Liver (tissue), 9 donors: Measurements from ENCODE around the gene MPC2. TPM values are rescaled to one million over a fixed set of nuclear protein-coding genes. Genes with fewer than 3 reads are reported as not detected.
"Not testable (repeated sequence)": the region's sequence is repeated elsewhere in the genome, so short reads cannot be mapped to it uniquely, and the experiment has no call there.

ENCODE experiments used
- DNase-seq: peaks from one replicate; pipeline ENCODE4 v3.0.0-alpha.2; 2017; ENCODE audit warnings: low spot score
- H3K27ac ChIP-seq, 2 donors: one replicate each; pipeline ENCODE4 v1.7.0; 2013; ENCODE audit warnings: inconsistent platforms in 2 of 2, low read length in 2 of 2, control low read depth in 1 of 2, low read depth in 1 of 2, mild to moderate bottlenecking in 1 of 2
- H3K27me3 ChIP-seq, 4 donors: one replicate each; pipeline versions ENCODE4 v1.6.1 to v1.7.0; 2013; ENCODE audit warnings: low read length in 3 of 4, inconsistent platforms in 1 of 4, mild to moderate bottlenecking in 1 of 4, moderate library complexity in 1 of 4; ENCODE audit not compliant: control insufficient read depth in 4 of 4, insufficient read depth in 4 of 4
- H3K36me3 ChIP-seq, 4 donors: one replicate each; pipeline versions ENCODE4 v1.6.1 to v1.7.0; 2013; ENCODE audit warnings: low read length in 3 of 4, mild to moderate bottlenecking in 3 of 4, low read depth in 1 of 4, moderate library complexity in 1 of 4; ENCODE audit not compliant: control insufficient read depth in 4 of 4, insufficient read depth in 3 of 4
- H3K4me1 ChIP-seq, 4 donors: one replicate each; pipeline versions ENCODE4 v1.6.1 to v1.7.0; 2013; ENCODE audit warnings: low read length in 3 of 4, mild to moderate bottlenecking in 3 of 4, moderate library complexity in 1 of 4; ENCODE audit not compliant: control insufficient read depth in 4 of 4, insufficient read depth in 4 of 4
- H3K4me3 ChIP-seq, 3 donors: one replicate each; pipeline versions ENCODE4 v1.6.1 to v1.7.0; 2013; ENCODE audit warnings: low read length in 3 of 3, control low read depth in 1 of 3, low read depth in 1 of 3, mild to moderate bottlenecking in 1 of 3
- H3K9ac ChIP-seq, 2 donors: one replicate each; pipeline ENCODE4 v1.7.0; 2013; ENCODE audit warnings: low read length in 2 of 2, mild to moderate bottlenecking in 2 of 2, moderate library complexity in 2 of 2, control low read depth in 1 of 2, low read depth in 1 of 2
- H3K9me3 ChIP-seq, 4 donors: one replicate each; pipeline versions ENCODE4 v1.6.1 to v1.7.0; 2013; ENCODE audit warnings: low read length in 3 of 4; ENCODE audit not compliant: control insufficient read depth in 4 of 4
- EGR1 ChIP-seq, 2 donors: IDR thresholded peaks; 2 replicates each; pipeline ENCODE4 v1.6.1; 2016 to 2018; ENCODE audit warnings: antibody characterized with exemption in 2 of 2, low read depth in 2 of 2
- GABPA ChIP-seq, 2 donors: IDR thresholded peaks in 1 of 2; conservative IDR thresholded peaks in 1 of 2; 2 replicates each; pipeline ENCODE4 v1.6.1; 2016; ENCODE audit warnings: antibody characterized with exemption in 2 of 2, mild to moderate bottlenecking in 1 of 2, moderate library complexity in 1 of 2
- HNF4A ChIP-seq, 2 donors: conservative IDR thresholded peaks; 2 replicates each; pipeline ENCODE4 v1.6.1; 2016; ENCODE audit warnings: antibody characterized with exemption in 2 of 2, mild to moderate bottlenecking in 2 of 2
- HNF4G ChIP-seq: IDR thresholded peaks from 2 replicates; pipeline ENCODE4 v1.6.1; 2016; ENCODE audit warnings: antibody characterized with exemption
- JUND ChIP-seq, 2 donors: IDR thresholded peaks; 2 replicates each; pipeline ENCODE4 v1.6.1; 2016; ENCODE audit warnings: antibody characterized with exemption in 2 of 2
- NR2F2 ChIP-seq: IDR thresholded peaks from 2 replicates; pipeline ENCODE4 v1.6.1; 2016; ENCODE audit warnings: antibody characterized with exemption
- TAF1 ChIP-seq: conservative IDR thresholded peaks from 2 replicates; pipeline ENCODE4 v1.6.1; 2016; ENCODE audit warnings: antibody characterized with exemption, mild to moderate bottlenecking
- WGBS: extraction: QIAGEN DNeasy Blood & Tissue Kit; methylation state at CpG from one replicate; pipeline ENCODE4 v1.1.7; 2013; 5-methylcytosine and 5-hydroxymethylcytosine counted together
- polyA plus RNA-seq, 2 donors: library from polyadenylated mRNA; stranded (reverse) in 1 of 2; unstranded in 1 of 2; fragments of 200-250 nt in 1 of 2; fragments of >200 nt in 1 of 2; fragmentation: Nextera tagmentation in 1 of 2; extraction: Ambion mirVana in 1 of 2; gene quantifications; one replicate each; pipeline versions ENCODE4 v1.2.1 to v1.2.3, GENCODE V29; 2013 to 2015
- total RNA-seq, 2 donors: library from RNA; depleted of rRNA; stranded (reverse); fragments of >200 nt; gene quantifications; one replicate each; pipeline ENCODE4 v1.2.3, GENCODE V29; 2014
- TF ChIP-seq, protein P1 (sequence below): IDR thresholded peaks from 2 replicates; pipeline ENCODE4 v1.6.1; 2016; ENCODE audit warnings: antibody characterized with exemption
- TF ChIP-seq, protein P2 (sequence below): fragments of 150-350 bp; IDR thresholded peaks from 2 replicates; pipeline ENCODE4 v1.5.1; 2017; ENCODE audit warnings: improper control_type of control experiment, low read depth, low read length; ENCODE audit not compliant: missing input control
- TF ChIP-seq, protein P3 (sequence below): IDR thresholded peaks from 2 replicates; pipeline ENCODE4 v1.6.1; 2016; ENCODE audit warnings: antibody characterized with exemption
- TF ChIP-seq, protein P4 (sequence below): IDR thresholded peaks from 2 replicates; pipeline ENCODE4 v1.6.1; 2016; ENCODE audit warnings: antibody characterized with exemption, mild to moderate bottlenecking
- donor health status: healthy.
- donor health status: healthy.
- donor health status: healthy.
- donor health status: healthy.
- donor health status: healthy.

The MPC2 gene
- total and polyA plus RNA-seq, 4 donors: 78.8 to 369 (median 127) TPM

DNA sequence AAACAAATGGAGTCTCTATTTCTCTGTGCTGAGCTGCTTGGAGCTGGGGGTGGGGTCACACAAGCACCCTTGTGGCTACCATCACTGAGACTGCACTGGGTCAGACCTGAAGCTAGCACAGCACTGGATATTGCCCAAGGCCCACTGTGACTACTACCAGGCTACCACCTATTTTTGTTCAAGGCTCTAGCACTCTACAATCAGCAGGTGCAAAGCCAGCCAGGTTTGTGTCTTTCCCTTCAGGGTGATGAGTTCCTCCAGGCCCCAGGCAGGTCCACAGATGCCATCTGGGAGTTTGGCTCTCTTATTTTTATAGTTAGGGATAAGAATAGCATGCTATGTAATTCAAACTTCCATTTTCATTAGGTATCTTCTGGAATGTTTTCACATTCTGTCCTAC, 46.5 kb downstream of the MPC2 start (continued):
- TF ChIP-seq, protein P1, sequence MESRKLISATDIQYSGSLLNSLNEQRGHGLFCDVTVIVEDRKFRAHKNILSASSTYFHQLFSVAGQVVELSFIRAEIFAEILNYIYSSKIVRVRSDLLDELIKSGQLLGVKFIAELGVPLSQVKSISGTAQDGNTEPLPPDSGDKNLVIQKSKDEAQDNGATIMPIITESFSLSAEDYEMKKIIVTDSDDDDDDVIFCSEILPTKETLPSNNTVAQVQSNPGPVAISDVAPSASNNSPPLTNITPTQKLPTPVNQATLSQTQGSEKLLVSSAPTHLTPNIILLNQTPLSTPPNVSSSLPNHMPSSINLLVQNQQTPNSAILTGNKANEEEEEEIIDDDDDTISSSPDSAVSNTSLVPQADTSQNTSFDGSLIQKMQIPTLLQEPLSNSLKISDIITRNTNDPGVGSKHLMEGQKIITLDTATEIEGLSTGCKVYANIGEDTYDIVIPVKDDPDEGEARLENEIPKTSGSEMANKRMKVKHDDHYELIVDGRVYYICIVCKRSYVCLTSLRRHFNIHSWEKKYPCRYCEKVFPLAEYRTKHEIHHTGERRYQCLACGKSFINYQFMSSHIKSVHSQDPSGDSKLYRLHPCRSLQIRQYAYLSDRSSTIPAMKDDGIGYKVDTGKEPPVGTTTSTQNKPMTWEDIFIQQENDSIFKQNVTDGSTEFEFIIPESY: no peak
- no peak for TF ChIP-seq HNF4G

DNA sequence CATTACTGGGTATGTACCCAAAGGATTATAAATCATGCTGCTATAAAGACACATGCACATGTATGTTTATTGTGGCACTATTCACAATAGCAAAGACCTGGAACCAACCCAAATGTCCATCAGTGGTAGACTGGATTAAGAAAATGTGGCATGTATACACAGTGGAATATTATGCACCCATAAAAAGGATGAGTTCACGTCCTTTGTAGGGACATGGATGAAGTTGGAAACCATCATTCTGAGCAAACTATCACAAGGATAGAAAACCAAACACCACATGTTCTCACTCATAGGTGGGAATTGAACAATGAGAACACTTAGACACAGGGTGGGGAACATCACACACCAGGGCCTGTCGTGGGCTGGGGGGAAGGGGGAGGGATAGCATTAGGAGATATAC, 49.7 kb downstream of the MPC2 start:
- not testable (repeated sequence) for H3K4me1 ChIP-seq, H3K36me3 ChIP-seq, H3K4me3 ChIP-seq, H3K27me3 ChIP-seq, H3K27ac ChIP-seq, DNase-seq, H3K9me3 ChIP-seq, H3K9ac ChIP-seq
- WGBS: 92% methylated on average over 2 of the region's 2 CpGs

DNA sequence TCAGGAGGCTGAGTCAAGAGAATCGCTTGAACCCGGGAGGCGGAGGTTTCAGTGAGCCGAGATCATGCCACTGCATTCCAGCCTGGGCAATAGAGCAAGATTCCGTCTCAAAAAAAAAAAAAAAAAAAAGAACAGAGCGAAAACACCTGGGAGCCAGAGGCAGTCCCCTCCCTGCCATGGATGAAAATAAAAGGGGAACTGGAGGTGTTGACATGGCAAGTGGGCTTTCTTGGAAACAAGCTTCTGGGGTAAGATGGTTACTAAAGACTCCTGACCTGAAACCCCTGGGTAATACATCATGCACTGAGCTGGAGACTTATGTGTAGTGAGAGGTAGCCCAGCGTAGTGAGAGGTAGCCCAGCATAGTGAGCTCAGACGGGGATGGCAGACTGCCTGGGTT, 54.5 kb downstream of the MPC2 start:
- Histone ChIP-seq H3K4me1 (no peaks in the 10 kb centered on the region), H3K27ac (no peak overlapping the region), H3K27me3 (no peaks in the 10 kb centered on the region), H3K9me3 (no peaks in the 10 kb centered on the region), H3K36me3 (peaks cover 0 to 2% (median under 1%) of the 10 kb centered on the region in 4 donors), H3K4me3 (no peak overlapping the region), H3K9ac (no peak overlapping the region)
- no peak for DNase-seq
- 90% methylated on average over 8 of the region's 8 CpGs for WGBS
- TF ChIP-seq JUND (IDR thresholded peaks at IDR 0.05): no peak
- no peak for TF ChIP-seq GABPA (IDR thresholded peaks at IDR 0.05 in 1 of 2, conservative IDR thresholded peaks at IDR 0.05 in 1 of 2)
- TF ChIP-seq, protein P1: no peak
- TF ChIP-seq, protein P2, sequence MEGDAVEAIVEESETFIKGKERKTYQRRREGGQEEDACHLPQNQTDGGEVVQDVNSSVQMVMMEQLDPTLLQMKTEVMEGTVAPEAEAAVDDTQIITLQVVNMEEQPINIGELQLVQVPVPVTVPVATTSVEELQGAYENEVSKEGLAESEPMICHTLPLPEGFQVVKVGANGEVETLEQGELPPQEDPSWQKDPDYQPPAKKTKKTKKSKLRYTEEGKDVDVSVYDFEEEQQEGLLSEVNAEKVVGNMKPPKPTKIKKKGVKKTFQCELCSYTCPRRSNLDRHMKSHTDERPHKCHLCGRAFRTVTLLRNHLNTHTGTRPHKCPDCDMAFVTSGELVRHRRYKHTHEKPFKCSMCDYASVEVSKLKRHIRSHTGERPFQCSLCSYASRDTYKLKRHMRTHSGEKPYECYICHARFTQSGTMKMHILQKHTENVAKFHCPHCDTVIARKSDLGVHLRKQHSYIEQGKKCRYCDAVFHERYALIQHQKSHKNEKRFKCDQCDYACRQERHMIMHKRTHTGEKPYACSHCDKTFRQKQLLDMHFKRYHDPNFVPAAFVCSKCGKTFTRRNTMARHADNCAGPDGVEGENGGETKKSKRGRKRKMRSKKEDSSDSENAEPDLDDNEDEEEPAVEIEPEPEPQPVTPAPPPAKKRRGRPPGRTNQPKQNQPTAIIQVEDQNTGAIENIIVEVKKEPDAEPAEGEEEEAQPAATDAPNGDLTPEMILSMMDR: no peak
- no peak for TF ChIP-seq EGR1 (IDR thresholded peaks at IDR 0.05; ENCODE audit: low read depth in 2 of 2)
- TF ChIP-seq, protein P3, sequence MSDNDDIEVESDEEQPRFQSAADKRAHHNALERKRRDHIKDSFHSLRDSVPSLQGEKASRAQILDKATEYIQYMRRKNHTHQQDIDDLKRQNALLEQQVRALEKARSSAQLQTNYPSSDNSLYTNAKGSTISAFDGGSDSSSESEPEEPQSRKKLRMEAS: no peak
- TF ChIP-seq HNF4A (conservative IDR thresholded peaks at IDR 0.05): no peak
- no peak for TF ChIP-seq NR2F2
- TF ChIP-seq, protein P4, sequence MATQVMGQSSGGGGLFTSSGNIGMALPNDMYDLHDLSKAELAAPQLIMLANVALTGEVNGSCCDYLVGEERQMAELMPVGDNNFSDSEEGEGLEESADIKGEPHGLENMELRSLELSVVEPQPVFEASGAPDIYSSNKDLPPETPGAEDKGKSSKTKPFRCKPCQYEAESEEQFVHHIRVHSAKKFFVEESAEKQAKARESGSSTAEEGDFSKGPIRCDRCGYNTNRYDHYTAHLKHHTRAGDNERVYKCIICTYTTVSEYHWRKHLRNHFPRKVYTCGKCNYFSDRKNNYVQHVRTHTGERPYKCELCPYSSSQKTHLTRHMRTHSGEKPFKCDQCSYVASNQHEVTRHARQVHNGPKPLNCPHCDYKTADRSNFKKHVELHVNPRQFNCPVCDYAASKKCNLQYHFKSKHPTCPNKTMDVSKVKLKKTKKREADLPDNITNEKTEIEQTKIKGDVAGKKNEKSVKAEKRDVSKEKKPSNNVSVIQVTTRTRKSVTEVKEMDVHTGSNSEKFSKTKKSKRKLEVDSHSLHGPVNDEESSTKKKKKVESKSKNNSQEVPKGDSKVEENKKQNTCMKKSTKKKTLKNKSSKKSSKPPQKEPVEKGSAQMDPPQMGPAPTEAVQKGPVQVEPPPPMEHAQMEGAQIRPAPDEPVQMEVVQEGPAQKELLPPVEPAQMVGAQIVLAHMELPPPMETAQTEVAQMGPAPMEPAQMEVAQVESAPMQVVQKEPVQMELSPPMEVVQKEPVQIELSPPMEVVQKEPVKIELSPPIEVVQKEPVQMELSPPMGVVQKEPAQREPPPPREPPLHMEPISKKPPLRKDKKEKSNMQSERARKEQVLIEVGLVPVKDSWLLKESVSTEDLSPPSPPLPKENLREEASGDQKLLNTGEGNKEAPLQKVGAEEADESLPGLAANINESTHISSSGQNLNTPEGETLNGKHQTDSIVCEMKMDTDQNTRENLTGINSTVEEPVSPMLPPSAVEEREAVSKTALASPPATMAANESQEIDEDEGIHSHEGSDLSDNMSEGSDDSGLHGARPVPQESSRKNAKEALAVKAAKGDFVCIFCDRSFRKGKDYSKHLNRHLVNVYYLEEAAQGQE: no peak
- no peak for TF ChIP-seq TAF1
